ENCODE measurements around the gene KCNJ6. TPM values are rescaled to one million over a fixed set of nuclear protein-coding genes. Genes with fewer than 3 reads are reported as not detected.

Gene KCNJ6
- total and polyA plus RNA-seq, 9 of the 15 experiments (the other 6 are each of a cell fraction or from before 2014, with no cell fraction given) = 0.06 to 0.21 (median 0.13) TPM; not detected in 1

- CTCF ChIA-PET (ENCODE audit: low intra/inter-chr PET ratio) = no interaction called here
- H3K36me3 ChIP-seq (ENCODE audit: control insufficient read depth, insufficient read depth, low read length) = no peaks in the 10 kb centered on the region
- H3K9me3 ChIP-seq (replicated peaks; ENCODE audit: control insufficient read depth, insufficient read depth, low read depth, low read length) = no peaks in the 10 kb centered on the region
- H2AFZ ChIP-seq (ENCODE audit: low read depth, low read length) = no peak overlapping the region
- no peaks in the 10 kb centered on the region for H3K9me1 ChIP-seq (ENCODE audit: control insufficient read depth, insufficient read depth, low read length)
- WGBS (ENCODE audit: insufficient coverage, low coverage, missing lambda C conversion rate) = 0% methylated on average over 3 of the region's 3 CpGs
- no peak overlapping the region for H3K9ac ChIP-seq (ENCODE audit: insufficient read depth in 1 of 2, low read depth in 2 of 2, low read length in 2 of 2)
- BruUV-seq (replicated peaks) = no TSS peak
- peaks cover 0 to 13% of the 10 kb centered on the region in 2 experiments; a peak in 3 of 5 replicates for H3K27me3 ChIP-seq (ENCODE audit: control insufficient read depth in 2 of 2, insufficient read depth in 2 of 2, low read length in 2 of 2)
- FAIRE-seq (no peak), ATAC-seq (no peak), DNase-seq (ENCODE audit: extremely low read depth in 1 of 4, low spot score in 3 of 4) (no peak)
- no peak overlapping the region for H3K4me2 ChIP-seq (ENCODE audit: insufficient read depth, low read length)
- H3K79me2 ChIP-seq (ENCODE audit: control insufficient read depth, insufficient read depth, low read length) = no peaks in the 10 kb centered on the region
- POLR2A ChIA-PET = interaction anchor here (0.6 kb wide), 1 partner anchor 47 kb away, joined by 3 read pairs; no protein-coding TSS in a partner anchor
- no peak for TF ChIP-seq ZNF780A (CRISPR knock-in tag; IDR thresholded peaks at IDR 0.05)
- no peak for TF ChIP-seq CSDE1 (IDR thresholded peaks at IDR 0.05)
- TF ChIP-seq ZHX1 (conservative IDR thresholded peaks at IDR 0.05; ENCODE audit: low read length) = no peak
- no peak for TF ChIP-seq ERF (CRISPR knock-in tag; IDR thresholded peaks at IDR 0.05)
- TF ChIP-seq ZNF41 (CRISPR knock-in tag; conservative IDR thresholded peaks at IDR 0.05) = no peak
- no peak for TF ChIP-seq JUN (IDR thresholded peaks at IDR 0.05; ENCODE audit: borderline replicate concordance, low read depth, low read length)
- TF ChIP-seq JUN (CRISPR knock-in tag; IDR thresholded peaks at IDR 0.05; ENCODE audit: borderline replicate concordance) = no peak
- no peak for TF ChIP-seq CC2D1A (IDR thresholded peaks at IDR 0.05)
- no peak for TF ChIP-seq ILK (tag; IDR thresholded peaks at IDR 0.05; ENCODE audit: borderline replicate concordance, low read depth)
- no peak for TF ChIP-seq SFPQ (IDR thresholded peaks at IDR 0.05; ENCODE audit: low read depth, low read length)
- no peak for TF ChIP-seq GABPB2 (CRISPR knock-in tag; conservative IDR thresholded peaks at IDR 0.05)
- TF ChIP-seq SMARCB1 (IDR thresholded peaks at IDR 0.05; ENCODE audit: insufficient read length, low read depth) = no peak
- TF ChIP-seq TGIF2 (CRISPR knock-in tag; IDR thresholded peaks at IDR 0.05) = no peak
- no peak for TF ChIP-seq POLR2A (conservative IDR thresholded peaks at IDR 0.05)
- TF ChIP-seq ZNF140 (CRISPR knock-in tag; IDR thresholded peaks at IDR 0.05) = no peak
- TF ChIP-seq ZNF134 (CRISPR knock-in tag; conservative IDR thresholded peaks at IDR 0.05) = no peak
- no peak for TF ChIP-seq ZNF384 (IDR thresholded peaks at IDR 0.05; ENCODE audit: low read depth, low read length)
- no peak for TF ChIP-seq CEBPG (CRISPR knock-in tag; IDR thresholded peaks at IDR 0.05)
- no peak for TF ChIP-seq CEBPG (tag; conservative IDR thresholded peaks at IDR 0.05 in 1 of 2, IDR thresholded peaks at IDR 0.05 in 1 of 2)
- TF ChIP-seq SNIP1 (IDR thresholded peaks at IDR 0.05; ENCODE audit: low read depth) = no peak
- H3K4me3 ChIP-seq = no peak overlapping the region
- in situ Hi-C loops (cut with MboI) = no loop called here
- intact Hi-C loops (cut with micrococcal nuclease) = no loop called here
- H3K4me1 ChIP-seq (replicated peaks in 1 of 2; ENCODE audit: control insufficient read depth in 2 of 2, insufficient read depth in 2 of 2, low read length in 2 of 2) = no peaks in the 10 kb centered on the region
- no peaks in the 10 kb centered on the region for H4K20me1 ChIP-seq (replicated peaks; ENCODE audit: control insufficient read depth, insufficient read depth, low read length)
- no peak overlapping the region for H3K27ac ChIP-seq (ENCODE audit: extremely low read depth, low read depth, low read length)
These were observed 70.7 kb downstream of the KCNJ6 start for GRCh38 chr21:37845535-37845934.

Measured in K562 (cell line).